Measurements from ENCODE around the gene C2CD2. TPM values are rescaled to one million over a fixed set of nuclear protein-coding genes. Genes with fewer than 3 reads are reported as not detected.
A peak's percentile ranks its signal among the peaks of the same experiment; 100 is the strongest.

C2CD2 gene
- polyA plus RNA-seq, 6 donors from 2014 or later: 2.6 to 4.6 (median 3.4) TPM; not detected in 1

- no peaks in the 10 kb centered on the region for H3K9me3 Mint-ChIP-seq
- no peak for DNase-seq
- no peaks in the 10 kb centered on the region for H3K27me3 Mint-ChIP-seq
- peak overlapping the region in 2 of 6 donors; percentile 11 to 60 for H3K27ac Mint-ChIP-seq
- H3K4me1 Mint-ChIP-seq: peaks cover 46 to 76% (median 48%) of the 10 kb centered on the region in 3 donors
- peaks cover 0 to 4% of the 10 kb centered on the region in 2 donors for H3K36me3 Mint-ChIP-seq
- no peak overlapping the region for H3K4me3 Mint-ChIP-seq
- no peak for ATAC-seq (ENCODE audit: low read depth in 2 of 2)
Observed at GRCh38 chr21:41931041-41931451, 22.8 kb downstream of the C2CD2 start.

- Mint-ChIP-seq H3K27me3 (no peaks in the 10 kb centered on the region), H3K4me3 (peak overlapping the region in 5 of 8 donors; percentile 2 to 68 (median 13)), H3K27ac (peak overlapping the region in 5 of 6 donors; percentile 25 to 90 (median 56)), H3K36me3 (peaks cover 0 to 4% of the 10 kb centered on the region in 2 donors), H3K4me1 (peaks cover 59 to 92% (median 66%) of the 10 kb centered on the region in 3 donors), H3K9me3 (no peaks in the 10 kb centered on the region)
- ATAC-seq (ENCODE audit: low read depth in 2 of 2) (peak; percentile 32 to 39), DNase-seq (no peak)
Observed at GRCh38 chr21:41929248-41929647, 24.6 kb downstream of the C2CD2 start.

GRCh38 chr21:41928621-41929220, 25.1 kb downstream of the C2CD2 start:
- H3K27ac Mint-ChIP-seq: peak overlapping the region; percentile 85 to 99 (median 94)

GRCh38 chr21:41927727-41928409, 25.9 kb downstream of the C2CD2 start:
- peak overlapping the region; percentile 63 to 92 (median 78) for H3K4me3 Mint-ChIP-seq
- no peak for DNase-seq
- H3K4me1 Mint-ChIP-seq: peaks cover 61 to 93% (median 73%) of the 10 kb centered on the region in 3 donors
- no peaks in the 10 kb centered on the region for H3K9me3 Mint-ChIP-seq
- no peak for ATAC-seq (ENCODE audit: low read depth in 2 of 2)
- H3K36me3 Mint-ChIP-seq: no peaks in the 10 kb centered on the region
- no peaks in the 10 kb centered on the region for H3K27me3 Mint-ChIP-seq
- peak overlapping the region; percentile 44 to 99 (median 91) for H3K27ac Mint-ChIP-seq

More at GRCh38 chr21:41928621-41929220, 25.1 kb downstream of the C2CD2 start:
- Mint-ChIP-seq H3K27me3 (no peaks in the 10 kb centered on the region), H3K9me3 (no peaks in the 10 kb centered on the region), H3K36me3 (peaks cover 0 to 4% of the 10 kb centered on the region in 2 donors), H3K4me1 (peaks cover 63 to 93% (median 71%) of the 10 kb centered on the region in 3 donors), H3K4me3 (peak overlapping the region; percentile 54 to 92 (median 78))
- ATAC-seq (ENCODE audit: low read depth in 2 of 2) (peak; percentile 83), DNase-seq (peak; percentile 63)

DNA sequence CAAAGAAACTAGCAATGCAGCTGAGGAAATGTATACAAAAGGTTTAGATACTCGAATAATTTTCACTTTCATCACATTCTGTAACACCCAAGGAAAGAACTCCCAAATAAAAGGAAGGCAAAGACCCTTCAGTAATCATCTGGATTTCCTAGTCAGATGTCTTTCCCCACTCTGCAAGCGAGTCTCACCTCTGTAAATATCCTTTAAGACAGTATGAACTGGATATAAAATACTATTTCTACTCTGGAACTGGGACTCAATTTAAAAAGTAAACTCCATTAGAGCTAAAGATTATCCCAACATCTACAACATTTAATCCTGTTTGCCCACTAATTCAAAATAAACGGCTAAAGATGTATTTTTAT, 27.0 kb downstream of the C2CD2 start:
- DNase-seq (no peak), ATAC-seq (ENCODE audit: low read depth in 2 of 2) (no peak)
- no peaks in the 10 kb centered on the region for H3K27me3 Mint-ChIP-seq
- no peaks in the 10 kb centered on the region for H3K9me3 Mint-ChIP-seq
- H3K36me3 Mint-ChIP-seq: no peaks in the 10 kb centered on the region
- peaks cover 56 to 94% (median 74%) of the 10 kb centered on the region in 3 donors for H3K4me1 Mint-ChIP-seq
- H3K27ac Mint-ChIP-seq: peak overlapping the region; percentile 98 to 99 (median 99)
- peak overlapping the region; percentile 88 to 98 (median 94) for H3K4me3 Mint-ChIP-seq

GRCh38 chr21:41926117-41926806, 27.6 kb downstream of the C2CD2 start:
- no peaks in the 10 kb centered on the region for H3K36me3 Mint-ChIP-seq

GRCh38 chr21:41925767-41926116, 28.1 kb downstream of the C2CD2 start:
- H3K27me3 Mint-ChIP-seq: no peaks in the 10 kb centered on the region
- no peak for ATAC-seq (ENCODE audit: low read depth in 2 of 2)
- H3K4me1 Mint-ChIP-seq: peaks cover 60 to 98% (median 77%) of the 10 kb centered on the region in 3 donors

More at GRCh38 chr21:41926117-41926806, 27.6 kb downstream of the C2CD2 start:
- Mint-ChIP-seq H3K9me3 (no peaks in the 10 kb centered on the region), H3K4me1 (peaks cover 59 to 99% (median 77%) of the 10 kb centered on the region in 3 donors), H3K4me3 (peak overlapping the region; percentile 88 to 98 (median 94)), H3K27me3 (no peaks in the 10 kb centered on the region), H3K27ac (peak overlapping the region; percentile 98 to 99 (median 99))
- ATAC-seq (ENCODE audit: low read depth in 2 of 2): peak; percentile 49 to 52
- peak; percentile 59 for DNase-seq

DNA sequence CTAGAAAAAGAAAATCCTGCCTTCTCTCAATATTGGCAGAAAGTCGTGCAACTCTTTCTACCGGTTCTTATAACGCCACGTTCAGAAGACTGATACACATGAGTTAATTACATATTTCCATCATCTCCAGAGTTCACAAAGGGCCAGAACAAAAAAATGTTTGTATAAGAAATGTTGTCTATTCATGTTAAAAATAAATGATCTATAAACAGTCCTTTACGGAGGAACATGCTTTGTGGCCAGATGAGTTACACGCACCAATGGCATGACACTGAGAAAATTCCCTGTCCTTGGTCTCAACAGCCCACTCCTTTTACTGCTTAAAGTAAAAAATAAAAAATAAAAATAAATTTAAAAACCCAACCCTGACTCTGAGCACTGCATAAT, 29.5 kb downstream of the C2CD2 start:
- peak overlapping the region in 7 of 8 donors; percentile 8 to 92 (median 49) for H3K4me3 Mint-ChIP-seq
- H3K27me3 Mint-ChIP-seq: no peaks in the 10 kb centered on the region
- DNase-seq (no peak), ATAC-seq (ENCODE audit: low read depth in 2 of 2) (no peak)
- H3K9me3 Mint-ChIP-seq: no peaks in the 10 kb centered on the region
- H3K4me1 Mint-ChIP-seq: peaks cover 55 to 86% (median 80%) of the 10 kb centered on the region in 3 donors
- peak overlapping the region in 4 of 6 donors; percentile 30 to 77 (median 71) for H3K27ac Mint-ChIP-seq
- H3K36me3 Mint-ChIP-seq: no peaks in the 10 kb centered on the region

More at GRCh38 chr21:41925767-41926116, 28.1 kb downstream of the C2CD2 start:
- H3K36me3 Mint-ChIP-seq: no peaks in the 10 kb centered on the region
- DNase-seq: no peak
- peak overlapping the region; percentile 88 to 98 (median 94) for H3K4me3 Mint-ChIP-seq
- H3K9me3 Mint-ChIP-seq: no peaks in the 10 kb centered on the region
- H3K27ac Mint-ChIP-seq: peak overlapping the region; percentile 98 to 99 (median 99)

GRCh38 chr21:41923631-41924367, 30.0 kb downstream of the C2CD2 start:
- Mint-ChIP-seq H3K4me3 (peak overlapping the region in 7 of 8 donors; percentile 12 to 92 (median 75)), H3K27me3 (no peaks in the 10 kb centered on the region), H3K36me3 (peaks cover 0 to 4% of the 10 kb centered on the region in 2 donors), H3K9me3 (no peaks in the 10 kb centered on the region), H3K4me1 (peaks cover 54 to 81% (median 74%) of the 10 kb centered on the region in 3 donors), H3K27ac (peak overlapping the region; percentile 39 to 91 (median 66))
- no peak for ATAC-seq (ENCODE audit: low read depth in 2 of 2)
- no peak for DNase-seq

DNA sequence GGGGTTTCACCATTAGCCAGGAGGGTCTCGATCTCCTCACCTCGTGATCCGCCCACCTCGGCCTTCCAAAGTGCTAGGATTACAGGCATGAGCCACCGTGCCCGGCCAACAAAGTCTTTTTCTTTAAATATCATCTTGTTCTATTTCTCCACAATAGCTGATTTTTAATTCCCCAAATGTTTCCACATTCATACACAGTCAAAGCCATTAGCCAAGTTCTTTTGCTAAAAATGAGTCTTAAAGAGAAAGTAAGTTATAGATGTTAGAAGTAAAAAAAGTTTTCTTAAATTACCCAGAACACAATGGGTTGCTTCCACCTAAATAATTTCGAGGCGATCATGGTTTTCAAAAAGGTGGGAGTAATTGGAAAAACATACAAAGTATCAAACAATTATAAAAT, 30.6 kb downstream of the C2CD2 start:
- Mint-ChIP-seq H3K9me3 (no peaks in the 10 kb centered on the region), H3K27ac (peak overlapping the region in 5 of 6 donors; percentile 38 to 91 (median 59)), H3K4me1 (peaks cover 48 to 75% (median 68%) of the 10 kb centered on the region in 3 donors), H3K4me3 (peak overlapping the region in 7 of 8 donors; percentile 12 to 92 (median 49)), H3K36me3 (peaks cover 0 to 10% of the 10 kb centered on the region in 2 donors), H3K27me3 (no peaks in the 10 kb centered on the region)
- DNase-seq (no peak), ATAC-seq (ENCODE audit: low read depth in 2 of 2) (no peak)

DNA sequence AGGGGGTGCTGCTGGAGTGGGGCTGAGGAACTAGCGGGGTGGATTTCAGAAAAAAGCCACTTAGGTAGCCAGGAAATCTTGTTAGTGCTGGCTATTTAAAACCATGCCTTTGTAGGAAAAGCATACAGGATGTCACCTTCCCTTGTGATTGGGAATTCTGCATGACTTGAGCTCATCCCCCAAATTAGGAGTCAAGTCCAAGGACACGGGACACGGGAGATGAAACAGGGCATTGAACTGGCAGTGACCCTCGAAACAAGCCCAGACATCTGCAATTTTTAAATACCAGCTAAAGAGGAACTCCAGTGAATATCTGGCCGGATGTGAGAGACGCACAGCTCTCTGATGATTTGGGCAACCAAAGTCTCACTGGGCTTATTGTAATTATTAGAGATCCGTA, 32.8 kb downstream of the C2CD2 start:
- peak overlapping the region in 5 of 6 donors; percentile 10 to 92 (median 68) for H3K27ac Mint-ChIP-seq
- ATAC-seq (ENCODE audit: low read depth in 2 of 2) (peak; percentile 77 to 80), DNase-seq (no peak)
- no peaks in the 10 kb centered on the region for H3K9me3 Mint-ChIP-seq
- H3K4me3 Mint-ChIP-seq: peak overlapping the region in 5 of 8 donors; percentile 52 to 75 (median 54)
- peaks cover 14 to 28% of the 10 kb centered on the region in 2 donors for H3K36me3 Mint-ChIP-seq
- peaks cover 37 to 53% (median 50%) of the 10 kb centered on the region in 3 donors for H3K4me1 Mint-ChIP-seq
- no peaks in the 10 kb centered on the region for H3K27me3 Mint-ChIP-seq

- Mint-ChIP-seq H3K27ac (peak overlapping the region in 3 of 6 donors; percentile 68 to 92 (median 90)), H3K4me1 (peaks cover 32 to 48% (median 45%) of the 10 kb centered on the region in 3 donors), H3K9me3 (no peaks in the 10 kb centered on the region), H3K4me3 (peak overlapping the region in 1 of 8 donors; percentile 65), H3K36me3 (peaks cover 19 to 32% of the 10 kb centered on the region in 2 donors), H3K27me3 (no peaks in the 10 kb centered on the region)
- no peak for DNase-seq
- ATAC-seq (ENCODE audit: low read depth in 2 of 2): no peak
Observed at GRCh38 chr21:41920476-41920875, 33.3 kb downstream of the C2CD2 start.

Data from naive B cell (primary cell).